Suprapubic skin (tissue), 4 donors: ENCODE results near the gene IGFBP5. TPM values are rescaled to one million over a fixed set of nuclear protein-coding genes. Genes with fewer than 3 reads are reported as not detected.

Source experiments
- DNase-seq, 2 donors: peaks; one replicate each; pipeline ENCODE4 v3.0.0-alpha.2; 2019; ENCODE audit warnings: low spot score in 2 of 2
- H3K27ac ChIP-seq: fragments of 200-600 bp; sonication (generic); one replicate; pipeline ENCODE4 v1.5.1; 2019
- H3K27me3 ChIP-seq: fragments of 200-600 bp; sonication (generic); one replicate; pipeline ENCODE4 v1.5.1; 2019
- H3K36me3 ChIP-seq: fragments of 200-600 bp; sonication (generic); one replicate; pipeline ENCODE4 v1.5.1; 2019
- H3K4me1 ChIP-seq: fragments of 200-600 bp; sonication (generic); one replicate; pipeline ENCODE4 v1.5.1; 2019
- H3K4me3 ChIP-seq: fragments of 200-600 bp; sonication (generic); one replicate; pipeline ENCODE4 v1.5.1; 2019; ENCODE audit warnings: mild to moderate bottlenecking
- H3K9me3 ChIP-seq: fragments of 200-600 bp; sonication (generic); one replicate; pipeline ENCODE4 v1.5.1; 2019
- CTCF ChIP-seq, 2 donors: fragments of 200-600 bp in 1 of 2; fragments of 450-650 bp in 1 of 2; sonication (generic) in 1 of 2; IDR thresholded peaks; one replicate each; pipeline ENCODE4 v1.5.1; 2016 to 2019; ENCODE audit warnings: antibody characterized with exemption in 2 of 2, mild to moderate bottlenecking in 1 of 2, moderate library complexity in 1 of 2
- EP300 ChIP-seq: sonication (generic); formaldehyde crosslinking; IDR thresholded peaks from one replicate; pipeline ENCODE4 v1.6.1; 2017; ENCODE audit warnings: antibody characterized with exemption
- POLR2A ChIP-seq, 2 donors: fragments of 450-650 bp; IDR thresholded peaks; one replicate each; pipeline ENCODE4 v1.6.1; 2017; ENCODE audit warnings: antibody characterized with exemption in 2 of 2, mild to moderate bottlenecking in 2 of 2, moderate library complexity in 2 of 2
- POLR2AphosphoS5 ChIP-seq, 3 donors: sonication (generic); formaldehyde crosslinking; IDR thresholded peaks; one replicate each; pipeline ENCODE4 v1.6.1; 2017; ENCODE audit warnings: antibody characterized with exemption in 3 of 3
- WGBS: methylation state at CpG from one replicate; pipeline ENCODE4 v1.1.5; 2018; 5-methylcytosine and 5-hydroxymethylcytosine counted together
- total RNA-seq, 4 donors: library from RNA; depleted of rRNA; stranded (reverse); fragments of >200 nt; gene quantifications; one replicate each; pipeline ENCODE4 v1.1.0, GENCODE V29; 2016

The IGFBP5 gene
- total RNA-seq, 4 donors from 2014 or later, result 79.1 to 424 (median 163) TPM

GRCh38 chr2:216694082-216694825 lies 1.1 kb downstream of the IGFBP5 start:
- Histone ChIP-seq H3K4me3 (peak overlapping the region; percentile 73), H3K9me3 (no peaks in the 10 kb centered on the region), H3K27ac (peak overlapping the region; percentile 91), H3K36me3 (no peaks in the 10 kb centered on the region), H3K27me3 (peaks cover 15% of the 10 kb centered on the region), H3K4me1 (peaks cover 79% of the 10 kb centered on the region)
- under 1% methylated on average over 39 of the region's 59 CpGs for WGBS
- no peak for TF ChIP-seq POLR2AphosphoS5 (IDR thresholded peaks at IDR 0.05)
- TF ChIP-seq POLR2A (IDR thresholded peaks at IDR 0.05), result no peak
- TF ChIP-seq EP300, result no peak
- TF ChIP-seq CTCF (IDR thresholded peaks at IDR 0.05), result no peak
- DNase-seq, result no peak

GRCh38 chr2:216693414-216694080 lies 1.8 kb downstream of the IGFBP5 start:
- TF ChIP-seq EP300, result no peak
- TF ChIP-seq POLR2AphosphoS5 (IDR thresholded peaks at IDR 0.05), result no peak
- no peak for TF ChIP-seq CTCF (IDR thresholded peaks at IDR 0.05)
- TF ChIP-seq POLR2A (IDR thresholded peaks at IDR 0.05), result no peak
- Histone ChIP-seq H3K27ac (peak overlapping the region; percentile 91), H3K4me3 (peak overlapping the region; percentile 73), H3K4me1 (peaks cover 83% of the 10 kb centered on the region), H3K9me3 (no peaks in the 10 kb centered on the region), H3K27me3 (peaks cover 15% of the 10 kb centered on the region), H3K36me3 (no peaks in the 10 kb centered on the region)
- WGBS, result 3% methylated on average over 15 of the region's 15 CpGs
- DNase-seq, result no peak

DNA sequence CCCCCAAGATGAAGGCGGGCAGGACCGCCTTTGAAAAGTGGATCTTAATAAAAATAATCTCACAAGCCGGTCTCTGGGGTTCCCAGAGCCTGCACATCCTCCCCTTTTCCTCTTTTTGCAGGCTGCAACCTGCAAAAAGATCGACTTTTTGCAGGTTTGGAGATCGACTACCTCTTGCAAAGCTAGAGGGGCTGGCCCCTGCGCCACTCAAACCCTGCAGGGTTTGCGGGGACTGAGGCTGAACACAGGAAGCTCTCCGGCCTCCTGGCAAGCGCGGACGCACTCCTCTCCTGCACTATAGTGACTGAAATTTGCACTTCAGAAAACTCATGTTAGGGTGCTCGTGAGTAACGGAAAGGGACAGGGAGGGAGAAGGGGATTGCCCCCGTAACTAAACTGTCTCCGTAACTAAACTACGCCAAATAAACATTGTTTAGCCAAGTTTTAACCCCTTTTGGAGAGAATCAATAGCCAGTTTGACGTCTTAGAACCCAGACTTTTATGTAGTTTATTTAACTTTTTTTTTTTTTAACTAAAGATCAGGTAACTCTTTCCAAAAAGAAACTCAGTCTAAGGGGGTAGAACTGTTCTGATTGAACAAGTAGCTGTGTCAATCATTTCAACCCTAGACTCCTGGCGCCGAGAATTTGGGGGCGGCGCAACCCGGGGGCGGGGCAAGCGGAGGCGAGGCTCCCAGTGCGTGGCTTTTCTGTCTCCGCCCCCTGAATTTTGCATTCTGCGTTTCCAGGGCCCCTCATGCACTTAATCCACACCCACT lies 2.5 kb downstream of the IGFBP5 start:
- H3K4me1 ChIP-seq, result peaks cover 88% of the 10 kb centered on the region
- H3K9me3 ChIP-seq, result no peaks in the 10 kb centered on the region
- H3K27me3 ChIP-seq, result peaks cover 15% of the 10 kb centered on the region
- H3K27ac ChIP-seq, result peak overlapping the region; percentile 91
- no peak for TF ChIP-seq POLR2AphosphoS5 (IDR thresholded peaks at IDR 0.05)
- TF ChIP-seq EP300, result no peak
- no peak for TF ChIP-seq POLR2A (IDR thresholded peaks at IDR 0.05)
- no peak for TF ChIP-seq CTCF (IDR thresholded peaks at IDR 0.05)
- H3K36me3 ChIP-seq, result no peaks in the 10 kb centered on the region
- 0% methylated on average over 28 of the region's 28 CpGs for WGBS
- DNase-seq, result peak; percentile 90 to 91
- peak overlapping the region; percentile 73 for H3K4me3 ChIP-seq

DNA sequence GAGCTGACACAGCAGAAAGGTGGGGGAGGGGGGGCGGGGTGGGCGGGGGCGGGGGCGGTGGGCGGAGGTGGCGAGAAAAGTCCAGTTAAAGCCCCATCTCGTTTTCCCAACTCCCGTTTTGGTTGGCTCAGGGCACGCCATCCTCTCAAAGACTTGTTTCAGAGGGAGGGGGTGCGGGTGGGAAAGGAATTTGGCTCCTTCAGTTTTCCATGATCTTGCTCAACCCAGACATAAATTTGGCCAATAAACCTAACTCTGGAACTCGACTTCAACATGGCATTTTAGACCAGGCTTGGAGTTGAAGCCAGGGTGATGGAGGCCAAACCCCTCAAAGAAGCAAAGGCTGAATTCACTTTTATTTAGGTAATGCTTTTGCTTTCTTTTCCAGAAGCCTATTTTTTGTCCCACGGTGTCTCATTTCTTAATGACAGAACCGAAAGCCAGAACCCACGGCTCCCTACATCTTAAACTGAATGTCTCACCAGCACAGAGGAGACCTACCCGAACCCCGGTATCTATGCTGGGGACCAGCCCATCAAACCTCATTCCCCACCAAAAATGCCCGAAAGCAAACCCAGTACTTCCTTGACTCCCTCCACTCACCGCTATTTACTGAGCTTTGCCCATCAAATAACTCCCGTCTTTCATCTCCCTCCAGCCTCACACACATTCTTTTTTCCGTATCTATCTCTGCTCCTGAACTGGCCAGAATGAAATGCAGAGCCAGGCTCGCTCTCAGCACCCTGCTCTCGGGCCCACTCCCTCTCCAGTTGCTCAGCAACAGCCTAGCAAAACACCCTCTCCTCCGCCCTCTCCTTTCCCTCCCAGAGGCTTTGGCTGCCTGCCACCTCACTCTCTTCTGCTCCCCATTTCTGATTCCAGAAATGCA lies 4.3 kb downstream of the IGFBP5 start:
- peak overlapping the region; percentile 91 for H3K27ac ChIP-seq
- H3K4me3 ChIP-seq, result peak overlapping the region; percentile 73

More for the DNA sequence above, 4.3 kb downstream of the IGFBP5 start:
- 3% methylated on average over 23 of the region's 23 CpGs for WGBS
- Histone ChIP-seq H3K27me3 (peaks cover 17% of the 10 kb centered on the region), H3K9me3 (no peaks in the 10 kb centered on the region), H3K36me3 (no peaks in the 10 kb centered on the region), H3K4me1 (peaks cover 87% of the 10 kb centered on the region)
- DNase-seq, result peak in 1 of 2 donors; percentile 92
- TF ChIP-seq CTCF (IDR thresholded peaks at IDR 0.05) (no peak), POLR2A (IDR thresholded peaks at IDR 0.05) (peak in 1 of 2 donors; percentile 24), POLR2AphosphoS5 (IDR thresholded peaks at IDR 0.05) (peak in 1 of 3 donors; percentile 62)
